Measurements from ENCODE around the gene MAFG. TPM values are rescaled to one million over a fixed set of nuclear protein-coding genes. Genes with fewer than 3 reads are reported as not detected.

MAFG gene
- total RNA-seq, 1 donor from 2014 or later = 12.6 TPM

DNA sequence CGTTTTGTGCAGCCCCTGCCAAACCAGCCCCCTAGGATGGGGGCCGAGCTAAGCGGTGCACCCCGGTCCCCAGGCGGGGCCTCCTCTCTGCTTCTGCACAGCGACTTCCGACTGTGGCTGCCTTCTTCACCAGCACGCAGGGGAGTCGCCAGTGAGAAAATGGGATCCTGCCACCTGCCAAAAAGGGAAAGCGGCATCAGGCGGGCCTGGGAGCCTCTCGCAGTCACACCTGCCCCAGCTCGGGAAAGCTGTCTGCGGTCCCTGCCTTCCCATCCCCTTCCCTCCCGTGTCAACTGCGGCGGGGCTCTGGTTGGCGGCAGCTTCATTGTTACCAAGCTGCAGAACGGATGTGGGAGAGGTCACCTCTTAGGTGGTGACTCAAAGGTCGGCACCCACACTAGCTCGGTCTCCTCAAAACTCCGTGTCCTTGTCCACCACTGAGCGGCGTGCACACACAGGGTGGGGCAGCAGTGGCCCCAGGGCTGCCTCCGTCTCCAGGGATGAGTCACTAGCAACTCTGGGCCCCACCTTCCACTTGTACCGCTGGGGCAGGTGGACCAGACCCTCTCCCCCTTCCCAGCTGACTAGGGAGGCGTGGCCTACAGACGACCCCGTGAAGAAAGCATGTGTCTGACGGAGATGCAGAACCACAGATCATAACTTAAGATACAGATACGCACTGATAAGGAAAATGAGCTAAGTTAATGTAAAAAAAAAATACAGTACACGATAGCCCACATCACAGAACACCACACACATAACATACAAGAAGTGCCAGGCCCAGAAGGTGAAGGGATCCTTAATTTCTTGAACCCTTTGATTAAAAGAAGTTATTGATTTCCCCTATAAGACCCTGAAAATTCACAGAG lies 14.9 kb downstream of the MAFG start:
- DNase-seq (ENCODE audit: low spot score) (no peak), ATAC-seq (no peak)

DNA sequence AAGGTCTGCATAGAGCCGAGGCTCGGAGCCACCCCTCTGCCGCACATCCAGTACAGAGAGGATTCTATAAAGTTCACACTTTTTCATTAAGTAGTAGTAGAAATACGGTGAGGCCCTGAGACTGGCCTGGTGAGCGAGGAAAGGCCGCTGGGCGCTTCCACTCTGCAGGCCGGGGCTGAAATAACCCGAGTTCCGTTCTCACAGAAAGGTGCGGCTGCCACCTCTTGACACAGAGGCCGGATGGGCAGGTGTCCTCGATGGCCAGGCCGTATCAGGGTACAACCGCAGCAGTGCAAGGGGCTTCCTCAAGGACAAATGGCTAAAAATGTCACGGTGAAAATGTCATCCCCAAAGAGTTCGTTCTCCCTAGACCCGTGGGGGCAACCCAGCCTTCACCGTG lies 15.6 kb downstream of the MAFG start:
- no peak for DNase-seq (ENCODE audit: low spot score)
- ATAC-seq = peak; percentile 0

DNA sequence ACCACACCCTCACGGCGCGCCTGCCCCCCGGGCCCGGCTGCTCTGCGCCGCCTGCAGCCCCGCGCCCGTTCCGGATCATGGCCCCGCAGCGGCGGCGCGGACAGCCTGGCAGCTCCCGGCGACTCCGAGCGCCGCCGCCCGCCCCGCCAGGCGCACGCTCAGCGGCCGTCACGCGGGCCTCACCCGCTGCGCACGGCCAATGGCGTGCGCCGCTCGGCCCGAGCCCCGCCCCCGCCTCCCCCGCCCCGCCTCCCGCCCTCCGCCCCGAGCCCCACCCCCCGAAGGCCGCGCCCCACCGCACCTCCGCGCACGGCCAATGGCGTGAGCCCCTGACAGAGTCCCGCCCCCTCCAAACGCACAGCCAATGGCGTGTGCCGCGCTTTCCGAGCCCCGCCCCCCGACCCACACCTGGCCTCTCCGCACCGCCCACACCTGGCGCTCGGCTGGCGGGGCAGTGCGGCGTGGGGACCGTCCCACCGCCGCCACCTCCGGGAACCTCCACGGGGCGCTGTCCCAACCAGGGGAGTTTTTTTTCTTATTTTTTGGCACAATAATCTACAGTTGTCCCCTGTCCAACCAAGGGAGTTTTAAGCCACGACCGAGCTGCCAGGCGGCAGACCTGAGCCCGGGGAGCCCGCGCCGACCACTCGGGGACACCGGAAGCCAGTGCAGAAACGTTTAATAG lies 16.1 kb downstream of the MAFG start, which contains the start of gene PCYT2:
PCYT2 (minus strand) TSS at position 123 of the 685 bp plus-strand sequence; CDS start at position 79, 44 bp downstream.
- DNase-seq (ENCODE audit: low spot score) = peak; percentile 96
- ATAC-seq = peak; percentile 87

DNA sequence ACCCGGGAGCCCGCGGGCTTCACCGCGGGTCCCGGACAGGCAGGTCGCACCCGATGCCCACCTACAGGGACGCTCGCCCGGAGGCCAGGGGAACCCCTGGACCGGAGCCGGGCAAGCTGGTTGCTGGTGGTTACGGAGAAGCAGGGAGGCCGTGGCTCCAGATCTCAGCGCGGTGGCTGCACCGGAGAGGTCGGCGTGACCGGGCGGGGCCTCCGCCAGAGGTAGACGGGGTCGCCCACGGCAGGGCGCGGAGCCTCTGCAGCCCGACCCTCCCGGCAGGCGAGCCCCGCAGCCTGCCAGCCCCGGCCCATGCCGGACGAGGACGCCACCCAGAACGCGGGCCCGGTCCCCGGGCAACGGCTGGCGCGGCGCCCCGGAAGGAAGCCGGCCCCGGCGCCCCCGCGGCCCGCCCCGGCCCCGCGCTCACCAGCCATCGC lies 16.7 kb downstream of the MAFG start:
- peak; percentile 1 for ATAC-seq
- no peak for DNase-seq (ENCODE audit: low spot score)

DNA sequence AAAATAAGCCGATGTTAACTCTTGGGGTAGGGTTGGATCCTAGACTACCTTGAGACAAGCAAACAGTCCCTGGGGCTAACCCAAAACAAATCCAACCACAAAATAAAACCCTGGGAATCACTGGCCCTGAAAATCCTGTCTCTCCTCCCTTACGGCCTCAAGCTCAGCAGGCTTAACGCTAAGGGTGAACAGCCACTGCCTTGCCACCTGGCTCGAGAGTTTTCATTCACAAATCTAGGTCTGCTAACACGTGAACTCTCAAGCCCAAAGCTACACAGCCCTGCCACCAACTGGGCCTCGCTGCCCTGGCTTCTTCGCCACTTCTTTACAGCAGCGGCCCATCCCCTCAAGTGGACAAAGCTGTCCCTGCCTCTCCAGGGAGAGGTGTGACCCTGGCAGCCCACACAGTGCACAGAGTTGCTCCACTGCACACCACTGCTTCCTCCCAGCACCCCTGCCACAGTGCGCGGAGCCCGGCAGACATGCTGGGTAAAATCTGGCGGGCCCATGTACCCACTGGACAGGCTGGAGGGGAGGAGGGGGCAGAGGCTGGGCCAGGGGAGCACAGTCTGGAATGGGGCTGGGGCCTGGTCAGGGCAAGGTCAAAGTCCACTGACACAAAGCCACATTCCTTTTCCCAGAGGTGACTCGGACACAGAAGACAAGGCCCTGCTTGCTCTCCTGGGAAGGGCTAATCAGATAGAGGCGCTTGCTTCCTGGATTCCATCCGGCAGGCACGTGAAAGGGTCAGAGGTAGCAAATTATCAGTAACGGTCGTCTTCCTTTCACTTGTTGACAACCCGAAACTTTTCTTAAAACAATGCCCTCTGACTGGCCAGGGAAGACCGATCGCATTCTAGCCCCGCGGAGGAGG lies 17.3 kb downstream of the MAFG start:
- DNase-seq (ENCODE audit: low spot score) = peak; percentile 78
- ATAC-seq = peak; percentile 51

DNA sequence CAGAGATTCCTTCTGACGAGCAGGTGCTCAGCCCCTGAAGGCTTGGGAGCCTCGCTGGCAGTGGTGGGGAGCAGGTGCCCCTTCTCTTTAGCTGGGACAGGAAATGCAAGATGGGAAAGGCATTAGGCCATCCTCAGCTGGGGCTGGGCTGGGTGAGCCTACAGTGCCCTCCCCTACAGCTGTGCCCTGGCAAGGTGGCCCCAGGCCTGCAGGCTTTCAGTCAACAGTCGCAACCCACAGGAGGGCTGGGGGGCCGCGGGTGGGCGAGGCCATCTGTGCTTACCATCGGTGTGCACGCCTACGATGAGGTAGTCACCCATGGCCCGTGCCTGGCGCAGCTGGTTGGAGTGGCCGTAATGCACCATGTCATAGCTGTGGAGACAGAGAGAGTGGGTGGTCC lies 18.3 kb downstream of the MAFG start:
- no peak for ATAC-seq
- DNase-seq (ENCODE audit: low spot score) = no peak

DNA sequence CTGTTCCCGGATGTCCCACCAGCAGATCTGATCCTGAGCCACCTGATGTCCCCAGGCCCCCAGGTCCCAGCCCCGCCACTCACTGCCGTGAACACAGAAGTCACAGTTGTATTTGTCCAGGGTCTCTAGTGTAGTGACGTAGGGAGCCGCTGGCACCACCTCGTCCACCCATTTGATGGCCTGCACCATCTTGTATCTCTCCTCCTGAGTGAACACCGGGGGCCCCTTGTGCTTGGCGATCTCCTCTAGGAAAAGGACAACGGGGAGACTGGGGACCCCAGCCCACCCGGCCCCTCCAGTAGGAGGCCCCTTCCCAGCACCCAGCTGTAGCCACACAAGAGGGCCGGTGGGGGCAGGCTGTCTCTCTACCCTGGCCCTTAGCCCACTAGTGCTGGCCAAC lies 18.7 kb downstream of the MAFG start:
- DNase-seq (ENCODE audit: low spot score) = no peak
- no peak for ATAC-seq

DNA sequence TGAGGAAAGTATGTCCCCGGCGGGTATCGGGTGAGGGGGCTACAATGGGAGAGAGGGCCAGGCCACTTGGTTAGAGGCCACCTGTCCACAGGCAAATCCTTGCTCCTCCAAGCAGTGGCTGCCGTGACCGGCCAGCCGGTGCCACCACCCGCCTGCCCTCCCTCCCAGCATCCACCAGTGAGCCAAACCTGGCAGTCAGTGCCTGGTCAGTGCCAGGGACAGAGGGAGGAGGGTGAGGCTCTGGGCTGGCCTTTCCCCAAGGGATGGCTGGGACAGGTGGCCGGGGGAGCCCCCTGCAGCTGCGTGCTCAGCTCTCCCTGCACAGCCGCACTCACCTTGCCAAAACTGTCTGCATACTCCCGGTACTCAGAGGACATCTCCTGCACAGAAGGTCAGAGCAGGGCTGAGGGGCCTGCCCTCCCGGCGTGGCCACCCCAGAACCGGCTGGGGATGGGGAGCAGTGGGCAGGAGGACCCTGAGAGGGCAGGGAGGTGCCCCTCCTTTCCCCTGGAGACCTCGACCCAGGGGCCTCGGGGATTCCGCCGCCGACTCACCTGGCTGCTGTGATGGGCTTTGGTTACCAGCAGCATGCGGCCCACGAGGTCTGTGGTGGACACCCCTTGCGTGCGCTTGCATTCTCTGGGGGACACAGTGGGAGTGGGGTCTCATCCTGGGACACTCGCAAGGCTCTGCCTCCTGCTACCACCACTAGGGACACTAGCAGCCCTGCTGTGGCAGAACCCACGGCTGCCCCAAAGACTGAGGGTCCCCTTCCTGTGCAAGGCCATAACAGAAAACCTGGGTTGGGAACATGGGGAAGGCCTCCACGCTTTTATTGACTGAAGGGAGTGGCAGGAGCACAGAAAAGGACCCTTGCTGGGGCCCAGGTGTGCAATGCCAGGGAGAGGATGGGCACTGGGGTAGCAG lies 20.1 kb downstream of the MAFG start:
- DNase-seq (ENCODE audit: low spot score) = peak; percentile 52
- no peak for ATAC-seq

DNA sequence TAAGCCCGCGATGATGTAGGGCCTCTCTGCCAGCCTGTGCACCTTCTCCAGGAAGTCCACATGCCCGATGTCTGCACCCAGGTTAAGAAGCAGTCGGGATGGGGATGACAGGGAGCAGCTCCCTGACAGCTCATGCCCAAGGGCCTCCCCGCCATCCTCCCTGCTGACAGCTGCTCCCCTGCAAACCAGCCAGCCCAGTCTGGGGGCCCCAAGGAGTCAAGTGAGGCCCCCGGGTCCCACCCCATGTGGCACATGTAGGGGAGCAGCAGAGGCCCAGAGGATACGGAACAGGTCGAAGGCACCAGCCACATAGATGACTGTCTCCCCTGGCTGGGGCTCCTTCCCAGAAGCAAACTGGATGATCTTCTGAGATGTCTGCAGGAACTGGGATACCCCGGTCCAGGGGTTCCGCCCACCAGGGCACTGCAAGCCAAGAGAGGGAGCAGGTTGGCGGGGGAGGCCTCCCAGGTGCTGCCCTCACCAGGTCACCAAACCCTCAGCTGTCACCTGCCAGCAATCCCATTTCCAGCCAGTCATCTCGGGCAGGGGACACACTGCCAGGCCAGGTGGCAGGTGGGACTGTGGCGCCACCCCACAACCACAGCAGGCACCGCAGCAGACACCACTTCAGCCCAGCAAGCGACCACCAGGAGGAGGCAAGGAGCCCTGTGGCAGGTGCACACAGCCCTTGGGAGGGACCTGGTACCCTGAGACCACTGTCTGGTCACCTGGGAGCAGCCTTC lies 20.9 kb downstream of the MAFG start:
- DNase-seq (ENCODE audit: low spot score) (no peak), ATAC-seq (no peak)

DNA sequence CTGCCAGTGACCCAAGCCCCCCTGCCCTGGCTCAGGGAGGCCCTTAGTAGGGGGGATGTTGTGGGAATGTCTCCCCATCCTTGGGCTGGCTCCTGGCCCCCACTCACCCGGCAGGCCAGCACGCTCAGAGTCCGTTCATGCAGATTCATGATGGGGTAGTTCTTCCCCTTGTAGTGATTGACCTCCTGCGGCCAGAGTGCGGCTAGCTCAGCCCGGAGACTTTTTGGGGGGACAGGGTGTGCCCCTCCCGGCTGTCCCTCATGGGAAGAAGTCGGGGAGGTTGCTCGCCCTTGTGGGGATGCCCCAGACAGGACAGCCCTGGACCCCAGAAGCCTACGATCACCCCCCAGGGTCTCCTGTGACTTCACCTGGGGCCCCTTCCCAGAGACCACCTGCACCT lies 21.5 kb downstream of the MAFG start:
- DNase-seq (ENCODE audit: low spot score) = no peak
- ATAC-seq = no peak

DNA sequence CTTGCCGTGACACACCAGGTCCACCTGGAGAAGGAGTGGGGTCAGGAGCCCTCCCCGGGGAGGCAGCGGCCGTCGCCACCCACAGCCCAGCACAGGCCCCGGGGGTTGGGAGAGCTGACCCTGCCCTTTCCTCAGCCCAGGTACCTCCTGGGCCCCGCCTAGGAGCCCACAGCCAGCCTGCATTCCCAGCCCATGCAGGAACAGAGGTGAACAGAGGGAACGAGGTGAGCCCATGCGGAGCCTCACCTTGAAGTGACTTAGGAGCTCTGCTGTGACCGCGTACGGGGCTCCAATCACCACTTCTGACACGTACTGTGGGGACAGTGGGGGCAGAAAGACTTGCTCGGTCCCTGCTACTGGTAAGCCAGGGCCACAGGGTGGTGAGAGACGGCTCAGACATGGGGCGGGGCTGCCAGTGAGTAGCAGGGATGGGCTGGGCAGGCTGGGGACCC lies 22.1 kb downstream of the MAFG start:
- ATAC-seq (no peak), DNase-seq (ENCODE audit: low spot score) (no peak)

DNA sequence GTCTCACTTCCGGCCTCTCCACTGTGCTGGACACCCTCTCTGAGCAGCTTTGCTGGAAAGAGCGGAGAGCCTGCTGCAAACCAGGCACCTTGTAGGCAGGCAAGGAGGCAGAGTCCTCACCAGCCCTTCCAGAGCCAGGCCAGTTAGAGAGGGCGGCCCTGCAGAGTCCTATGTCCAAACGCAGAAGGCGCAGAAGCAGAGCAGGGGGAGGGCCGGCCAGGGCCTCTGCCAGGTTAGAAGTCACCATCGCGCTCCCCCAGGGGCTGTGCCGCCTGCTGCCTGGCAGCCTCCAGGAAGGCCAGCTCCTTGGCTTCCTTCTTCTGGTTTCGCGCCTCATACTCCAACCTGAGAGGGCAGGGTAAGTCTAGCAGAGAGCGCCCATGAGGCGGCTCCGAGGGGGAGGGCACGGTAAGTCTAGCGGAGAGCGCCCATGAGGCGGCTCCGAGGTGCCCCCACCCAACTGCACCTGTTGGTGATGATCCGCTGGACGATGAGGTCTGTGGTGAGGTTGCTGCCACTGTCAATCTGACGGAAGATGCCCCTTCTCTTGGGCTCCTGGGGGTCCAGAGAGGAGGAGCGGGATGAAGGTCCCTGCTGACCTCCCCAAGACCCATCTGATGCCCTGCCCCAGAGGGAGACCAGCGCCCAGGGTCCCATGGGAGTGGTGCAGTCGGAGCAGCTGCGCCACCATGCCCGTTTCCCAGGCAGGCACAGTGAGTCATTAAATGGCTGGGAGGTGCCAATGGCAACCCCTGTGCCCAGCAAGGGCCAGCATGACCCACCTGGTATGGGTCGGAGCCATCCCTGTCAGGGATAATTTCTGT lies 22.7 kb downstream of the MAFG start:
- peak; percentile 44 for DNase-seq (ENCODE audit: low spot score)
- no peak for ATAC-seq

DNA sequence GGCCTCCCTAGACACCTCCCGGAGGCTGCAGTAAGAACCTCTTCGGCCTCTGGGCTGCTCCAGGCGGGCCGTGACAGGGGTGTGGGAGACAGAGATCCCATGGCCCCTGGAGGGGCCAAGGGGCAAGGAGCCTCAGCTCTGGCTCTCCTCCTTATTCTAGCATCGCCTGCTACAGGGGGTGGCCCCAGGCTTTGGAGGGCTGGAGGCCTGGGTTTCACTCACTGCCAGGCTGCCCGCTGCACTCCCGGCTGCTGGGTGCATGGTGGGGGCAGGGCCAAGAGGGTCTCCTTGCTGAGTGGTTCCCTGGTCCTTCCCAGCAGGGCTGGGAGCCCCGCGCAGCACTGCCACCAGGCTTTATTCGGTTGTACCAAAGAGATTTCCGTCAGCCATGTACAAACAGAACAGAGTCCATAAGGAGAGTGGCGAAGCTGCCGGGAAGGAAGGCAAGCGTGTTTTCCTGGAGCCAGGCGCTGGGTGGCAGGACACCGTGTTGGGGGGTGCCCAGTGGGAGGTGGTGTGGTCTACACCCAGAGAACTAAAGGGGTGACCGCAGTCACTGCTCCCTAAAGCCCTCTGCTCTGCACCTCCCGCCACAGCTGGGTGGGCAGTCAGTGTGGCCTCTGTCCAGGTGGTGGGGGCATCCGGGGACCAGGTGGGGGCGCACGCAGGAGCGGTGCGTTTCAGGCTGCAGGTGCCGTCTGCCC lies 23.5 kb downstream of the MAFG start:
- no peak for ATAC-seq
- no peak for DNase-seq (ENCODE audit: low spot score)

DNA sequence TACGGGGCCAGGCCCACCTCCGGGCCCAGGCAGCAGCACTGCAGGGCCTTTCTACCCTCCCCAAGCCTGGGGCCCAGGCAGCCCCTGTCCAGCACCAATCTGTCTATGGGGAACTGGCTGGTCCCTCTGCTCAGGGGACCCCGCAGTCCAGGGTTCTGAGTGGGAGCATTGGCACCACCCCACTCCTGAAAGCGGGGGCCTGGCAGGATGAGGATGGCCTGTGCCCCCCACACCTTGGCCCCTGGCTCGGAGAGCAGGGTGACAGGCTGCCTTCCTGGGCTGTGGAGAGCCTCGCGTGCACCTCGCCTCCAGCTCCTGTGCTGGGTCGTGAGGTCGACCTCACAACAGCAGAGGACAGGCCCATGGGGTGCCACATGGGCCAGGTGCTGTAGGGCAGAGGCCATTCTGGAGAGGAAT lies 24.1 kb downstream of the MAFG start:
- ATAC-seq (peak; percentile 3), DNase-seq (ENCODE audit: low spot score) (no peak)

DNA sequence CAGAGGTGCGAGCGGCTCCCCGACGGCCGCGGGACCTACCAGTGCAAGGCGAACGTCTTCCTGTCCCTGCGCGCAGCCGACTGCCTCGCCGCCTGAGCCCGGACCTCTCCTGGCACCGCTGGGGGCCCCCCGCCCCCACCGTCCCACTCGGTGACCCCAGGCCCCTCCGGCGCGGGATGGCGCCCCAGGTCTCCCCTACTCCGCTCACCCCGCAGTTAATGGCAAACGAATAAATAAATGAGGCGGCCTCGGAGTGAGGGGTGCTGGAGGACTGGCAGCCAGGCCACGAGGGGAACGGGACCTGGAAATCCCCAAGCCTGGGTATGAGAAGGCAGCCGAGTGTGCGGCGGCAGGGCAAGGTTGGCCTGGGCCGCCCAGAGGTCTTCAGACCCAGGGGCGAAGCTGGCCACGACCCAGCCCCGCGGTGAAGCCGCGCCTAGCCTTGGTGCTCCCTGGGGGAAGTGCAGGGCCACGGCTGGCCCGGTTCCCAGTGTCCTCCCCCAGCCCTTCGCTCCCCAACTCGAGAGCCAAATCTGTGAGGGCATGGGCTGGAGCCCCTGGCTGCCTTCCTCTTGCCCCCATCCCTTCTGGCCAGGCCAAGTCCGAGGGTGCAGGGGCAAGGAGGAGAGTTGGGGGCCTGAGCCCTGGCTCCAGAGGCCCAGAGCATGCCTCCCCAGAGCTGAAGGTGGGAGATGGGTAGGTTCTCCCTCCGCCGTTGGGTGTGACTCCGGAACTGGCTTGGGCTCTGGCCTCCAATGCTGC lies 24.7 kb downstream of the MAFG start:
- ATAC-seq = peak; percentile 47
- peak; percentile 60 for DNase-seq (ENCODE audit: low spot score)

DNA sequence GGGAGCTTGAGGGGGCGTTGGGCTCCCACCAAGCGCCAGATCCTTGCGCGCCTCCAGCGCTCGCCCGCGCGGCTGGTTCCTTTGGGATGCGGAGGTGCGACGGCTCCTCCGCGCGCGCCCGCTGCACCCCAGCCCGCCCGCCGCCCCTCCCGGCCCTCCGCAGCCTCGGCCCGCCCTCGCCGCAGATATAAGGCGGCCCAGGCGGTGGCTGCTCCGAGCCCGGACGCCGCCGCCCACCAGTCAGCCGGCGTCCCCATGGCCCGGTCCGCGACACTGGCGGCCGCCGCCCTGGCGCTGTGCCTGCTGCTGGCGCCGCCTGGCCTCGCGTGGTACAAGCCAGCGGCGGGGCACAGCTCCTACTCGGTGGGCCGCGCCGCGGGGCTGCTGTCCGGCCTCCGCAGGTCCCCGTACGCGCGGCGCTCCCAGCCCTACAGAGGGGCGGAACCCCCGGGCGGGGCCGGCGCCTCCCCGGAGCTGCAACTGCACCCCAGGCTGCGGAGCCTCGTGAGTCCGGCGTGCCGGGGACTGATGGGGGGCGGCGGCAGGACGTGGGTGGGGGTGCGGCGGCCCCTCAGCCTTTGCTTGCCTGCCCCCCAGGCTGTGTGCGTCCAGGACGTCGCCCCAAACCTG lies 25.4 kb downstream of the MAFG start, which contains the start of gene NPB:
NPB (plus strand) TSS at position 216 of the 630 bp plus-strand sequence; CDS start at position 256, 40 bp downstream.
- DNase-seq (ENCODE audit: low spot score) = peak; percentile 59
- ATAC-seq = peak; percentile 62
